ENCODE data around the gene DLG2.

GRCh38 chr11:83734120-83734519 is 1893.0 kb downstream of the DLG2 start:
- TF ChIP-seq CTCF (IDR thresholded peaks at IDR 0.05) (no peak), POLR2AphosphoS5 (IDR thresholded peaks at IDR 0.05) (no peak)
